Panc1 (cell line): ENCODE measurements around the gene ENTPD1. TPM values are rescaled to one million over a fixed set of nuclear protein-coding genes. Genes with fewer than 3 reads are reported as not detected.

Experiments
- ATAC-seq: fragments of 200-7000 bp; cut with Tn5 transposase; 2 replicates; pipeline ENCODE4 v1.9.1; 2020; ENCODE audit warnings: mild to moderate bottlenecking, moderate library complexity
- BruUV-seq: library from RNA; stranded (reverse); fragments of 400-500 nt; replicated peaks from 2 replicates; lab custom pipeline; 2021; lab: Mats Ljungman, UMichigan
- CTCF ChIA-PET: fragments of 300-600 bp; sonication (Branson Sonifier 250); formaldehyde crosslinking; loops from one replicate; lab custom pipeline; 2022; ENCODE audit warnings: antibody characterized with exemption; lab: Charles Lee
- POLR2A ChIA-PET: fragments of 300-600 bp; sonication (Branson Sonifier 250); formaldehyde crosslinking; loops from one replicate; lab custom pipeline; 2022; ENCODE audit warnings: antibody characterized with exemption; lab: Charles Lee
- DNase-seq: peaks from one replicate; pipeline ENCODE4 v3.0.0-alpha.2; 2010; ENCODE audit warnings: low read depth, low spot score
- H3K27ac ChIP-seq: 2 replicates; pipeline ENCODE4 v1.5.1; 2011; ENCODE audit warnings: mild to moderate bottlenecking, low read length, inconsistent platforms
- H3K27me3 ChIP-seq: fragments of 200-500 bp; sonication (Bioruptor generic); 2 replicates; pipeline ENCODE4 v1.6.0; 2014; ENCODE audit warnings: low read length, inconsistent platforms; ENCODE audit not compliant: control insufficient read depth, insufficient read depth
- H3K36me3 ChIP-seq: fragments of 200-500 bp; sonication (Bioruptor generic); 2 replicates; pipeline ENCODE4 v1.5.1; 2014; ENCODE audit warnings: inconsistent platforms, mild to moderate bottlenecking, low read length, moderate library complexity; ENCODE audit not compliant: control insufficient read depth, insufficient read depth
- H3K4me1 ChIP-seq: 2 replicates; pipeline ENCODE4 v1.5.1; 2011; ENCODE audit warnings: inconsistent platforms, mild to moderate bottlenecking, low read length, moderate library complexity; ENCODE audit not compliant: control insufficient read depth, insufficient read depth
- H3K4me3 ChIP-seq, 2 experiments: 2 replicates each; pipeline ENCODE4 v1.5.1; 2011 to 2012; ENCODE audit warnings: low read depth in 2 of 2, low read length in 2 of 2, mild to moderate bottlenecking in 2 of 2, inconsistent platforms in 1 of 2, moderate library complexity in 1 of 2
- H3K9me3 ChIP-seq: fragments of 200-500 bp; sonication (Bioruptor generic); 2 replicates; pipeline ENCODE4 v1.5.1; 2014; ENCODE audit warnings: low read depth, mild to moderate bottlenecking, inconsistent platforms, low read length, moderate library complexity; ENCODE audit not compliant: control insufficient read depth, insufficient read depth
- POLR2AphosphoS5 ChIP-seq: IDR thresholded peaks from 2 replicates; pipeline ENCODE4 v1.6.1; 2012; ENCODE audit warnings: mild to moderate bottlenecking, low read depth, low read length, moderate library complexity
- SIN3A ChIP-seq: IDR thresholded peaks from 2 replicates; pipeline ENCODE4 v1.6.1; 2012; ENCODE audit warnings: low read depth, mild to moderate bottlenecking, low read length, moderate library complexity, borderline replicate concordance; ENCODE audit not compliant: insufficient read depth
- TCF7L2 ChIP-seq: IDR thresholded peaks from 2 replicates; pipeline ENCODE4 v1.6.1; 2011; ENCODE audit warnings: mild to moderate bottlenecking, low read depth, low read length, inconsistent platforms
- in situ Hi-C: cut with HindIII; loops from 2 replicates; pipeline ENCODE4 v1.10.0; 2016; ENCODE audit warnings: low sequenced_read_pairs, low pct_unique_long_range_greater_than_20kb
- intact Hi-C: fragments of 100-400 bp; cut with micrococcal nuclease; formaldehyde crosslinking; loops from one replicate; pipeline ENCODE4 v1.10.0; 2022; ENCODE audit not compliant: unreplicated experiment
- total RNA-seq: library from RNA; stranded (reverse); gene quantifications from one replicate; pipeline ENCODE4 v1.2.1, GENCODE V29; 2021; ENCODE audit not compliant: unreplicated experiment
- TF ChIP-seq, protein P1 (sequence below): fragments of 450-650 bp; IDR thresholded peaks from 2 replicates; pipeline ENCODE4 v1.5.1; 2017; ENCODE audit warnings: mild to moderate bottlenecking
- TF ChIP-seq, protein P2 (sequence below), 2 experiments: IDR thresholded peaks; 2 replicates each; pipeline ENCODE4 v1.6.1; 2011 to 2012; ENCODE audit warnings: low read depth in 2 of 2, control low read depth in 1 of 2, low read length in 1 of 2, mild to moderate bottlenecking in 1 of 2, moderate library complexity in 1 of 2; ENCODE audit not compliant: insufficient read depth in 1 of 2

The ENTPD1 gene
- total RNA-seq, 1 experiment from 2014 or later: 0.31 TPM

DNA sequence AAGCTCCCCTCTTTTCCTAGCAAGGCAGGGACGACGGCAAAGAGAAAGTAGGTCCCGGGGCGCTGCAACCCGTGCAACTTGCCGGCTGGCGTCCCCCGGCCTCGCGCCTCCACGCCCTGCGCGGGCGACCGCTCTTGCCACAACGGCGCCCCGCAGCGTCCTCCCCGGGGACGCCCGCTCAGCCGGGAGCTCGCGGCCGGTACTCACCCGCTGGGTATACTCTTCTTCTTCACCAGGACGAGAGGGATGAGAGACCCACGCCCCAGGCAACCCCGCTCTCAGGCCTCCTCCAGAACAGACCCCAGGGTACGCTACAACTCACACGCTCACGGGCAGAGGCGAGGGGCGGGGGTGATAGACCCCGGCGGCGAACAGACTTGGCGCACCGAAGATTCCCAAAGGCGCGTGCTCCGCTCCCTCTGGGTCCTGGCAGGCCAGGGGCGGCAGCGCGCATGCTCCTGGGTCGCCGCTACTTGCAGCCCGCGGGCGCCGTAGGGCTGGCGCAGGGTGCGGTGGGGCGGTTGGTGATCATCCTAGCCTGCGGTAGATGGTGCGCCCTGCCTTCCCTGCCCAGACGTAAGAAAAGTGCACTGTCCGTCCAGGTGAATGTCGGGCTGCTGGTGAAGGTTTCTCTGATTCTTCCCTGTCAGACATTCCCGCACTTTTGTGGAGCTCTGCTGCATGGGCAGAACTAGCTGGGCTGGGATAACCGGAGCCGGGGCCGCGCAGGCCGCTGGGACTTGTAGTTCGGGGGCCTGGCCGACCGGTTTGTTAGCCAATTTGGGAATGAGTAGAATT lies 151.7 kb downstream of the ENTPD1 start, which contains the start of gene CC2D2B:
Gene CC2D2B (plus strand): TSS at position 520 of the 798 bp plus-strand sequence. CDS start 3,349 bp downstream, outside the sequence.
- peak; percentile 99 for ATAC-seq
- BruUV-seq: no TSS peak
- 0 out of 2 replicates have a peak, but pooled peaks cover 7% of the 10 kb centered on the region for H3K4me1 ChIP-seq
- DNase-seq: peak; percentile 67
- H3K36me3 ChIP-seq: peaks cover 9% of the 10 kb centered on the region
- H3K27me3 ChIP-seq: peaks cover 16% of the 10 kb centered on the region
- H3K9me3 ChIP-seq: no peaks in the 10 kb centered on the region
- in situ Hi-C loops: no loop called here
- ChIA-PET CTCF (interaction anchor here (1.0 to 1.5 kb wide), 2 partner anchors 109 to 214 kb away, joined by 3 to 6 read pairs; partner anchors contain the start of gene TCTN3), POLR2A (no interaction called here)
- TF ChIP-seq SIN3A (peak; percentile 54; the same call in 1 of the 2 replicates), POLR2AphosphoS5 (peak; percentile 82)
- TF ChIP-seq, protein P1, sequence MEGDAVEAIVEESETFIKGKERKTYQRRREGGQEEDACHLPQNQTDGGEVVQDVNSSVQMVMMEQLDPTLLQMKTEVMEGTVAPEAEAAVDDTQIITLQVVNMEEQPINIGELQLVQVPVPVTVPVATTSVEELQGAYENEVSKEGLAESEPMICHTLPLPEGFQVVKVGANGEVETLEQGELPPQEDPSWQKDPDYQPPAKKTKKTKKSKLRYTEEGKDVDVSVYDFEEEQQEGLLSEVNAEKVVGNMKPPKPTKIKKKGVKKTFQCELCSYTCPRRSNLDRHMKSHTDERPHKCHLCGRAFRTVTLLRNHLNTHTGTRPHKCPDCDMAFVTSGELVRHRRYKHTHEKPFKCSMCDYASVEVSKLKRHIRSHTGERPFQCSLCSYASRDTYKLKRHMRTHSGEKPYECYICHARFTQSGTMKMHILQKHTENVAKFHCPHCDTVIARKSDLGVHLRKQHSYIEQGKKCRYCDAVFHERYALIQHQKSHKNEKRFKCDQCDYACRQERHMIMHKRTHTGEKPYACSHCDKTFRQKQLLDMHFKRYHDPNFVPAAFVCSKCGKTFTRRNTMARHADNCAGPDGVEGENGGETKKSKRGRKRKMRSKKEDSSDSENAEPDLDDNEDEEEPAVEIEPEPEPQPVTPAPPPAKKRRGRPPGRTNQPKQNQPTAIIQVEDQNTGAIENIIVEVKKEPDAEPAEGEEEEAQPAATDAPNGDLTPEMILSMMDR: peak; percentile 58
- TF ChIP-seq, protein P2, sequence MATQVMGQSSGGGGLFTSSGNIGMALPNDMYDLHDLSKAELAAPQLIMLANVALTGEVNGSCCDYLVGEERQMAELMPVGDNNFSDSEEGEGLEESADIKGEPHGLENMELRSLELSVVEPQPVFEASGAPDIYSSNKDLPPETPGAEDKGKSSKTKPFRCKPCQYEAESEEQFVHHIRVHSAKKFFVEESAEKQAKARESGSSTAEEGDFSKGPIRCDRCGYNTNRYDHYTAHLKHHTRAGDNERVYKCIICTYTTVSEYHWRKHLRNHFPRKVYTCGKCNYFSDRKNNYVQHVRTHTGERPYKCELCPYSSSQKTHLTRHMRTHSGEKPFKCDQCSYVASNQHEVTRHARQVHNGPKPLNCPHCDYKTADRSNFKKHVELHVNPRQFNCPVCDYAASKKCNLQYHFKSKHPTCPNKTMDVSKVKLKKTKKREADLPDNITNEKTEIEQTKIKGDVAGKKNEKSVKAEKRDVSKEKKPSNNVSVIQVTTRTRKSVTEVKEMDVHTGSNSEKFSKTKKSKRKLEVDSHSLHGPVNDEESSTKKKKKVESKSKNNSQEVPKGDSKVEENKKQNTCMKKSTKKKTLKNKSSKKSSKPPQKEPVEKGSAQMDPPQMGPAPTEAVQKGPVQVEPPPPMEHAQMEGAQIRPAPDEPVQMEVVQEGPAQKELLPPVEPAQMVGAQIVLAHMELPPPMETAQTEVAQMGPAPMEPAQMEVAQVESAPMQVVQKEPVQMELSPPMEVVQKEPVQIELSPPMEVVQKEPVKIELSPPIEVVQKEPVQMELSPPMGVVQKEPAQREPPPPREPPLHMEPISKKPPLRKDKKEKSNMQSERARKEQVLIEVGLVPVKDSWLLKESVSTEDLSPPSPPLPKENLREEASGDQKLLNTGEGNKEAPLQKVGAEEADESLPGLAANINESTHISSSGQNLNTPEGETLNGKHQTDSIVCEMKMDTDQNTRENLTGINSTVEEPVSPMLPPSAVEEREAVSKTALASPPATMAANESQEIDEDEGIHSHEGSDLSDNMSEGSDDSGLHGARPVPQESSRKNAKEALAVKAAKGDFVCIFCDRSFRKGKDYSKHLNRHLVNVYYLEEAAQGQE (IDR thresholded peaks at IDR 0.05; ENCODE audit: insufficient read depth in 1 of 2, low read depth in 2 of 2, low read length in 1 of 2): no peak
- peak within 1 kb of the TSS; percentile 88 to 89 for H3K4me3 ChIP-seq
- intact Hi-C loops: no loop called here
- peak within 1 kb of the TSS; percentile 95 for H3K27ac ChIP-seq

DNA sequence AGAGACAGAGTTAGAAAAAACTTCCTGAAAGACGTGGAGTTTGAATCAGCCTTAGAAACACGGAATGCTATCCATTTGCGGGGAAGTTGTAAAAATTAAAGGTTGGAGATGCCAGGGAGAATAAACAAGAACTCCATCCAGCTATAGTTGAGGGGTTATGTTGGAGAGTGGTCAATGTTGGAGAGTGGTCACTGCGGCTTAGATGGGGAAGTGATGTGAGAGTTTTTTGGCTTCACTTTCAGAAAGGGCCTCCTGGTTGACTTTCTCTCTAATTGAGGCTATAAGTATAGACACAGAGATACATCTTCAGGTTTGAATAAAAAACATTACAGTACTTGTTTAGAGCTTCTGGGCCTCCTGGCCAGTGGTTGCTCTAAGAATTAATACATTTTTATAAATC lies 152.5 kb downstream of the ENTPD1 start:
- CTCF ChIA-PET: interaction anchor here (1.5 kb wide), 1 partner anchor 214 kb away, joined by 6 read pairs; the partner anchor contains the start of gene TCTN3
- no TSS peak for BruUV-seq
- H3K9me3 ChIP-seq: no peaks in the 10 kb centered on the region
- no peak for DNase-seq
- POLR2A ChIA-PET: no interaction called here
- H3K27me3 ChIP-seq: peaks cover 16% of the 10 kb centered on the region
- in situ Hi-C loops (no loop called here), intact Hi-C loops (no loop called here)
- no peak for TF ChIP-seq POLR2AphosphoS5
- TF ChIP-seq, protein P2 (IDR thresholded peaks at IDR 0.05; ENCODE audit: insufficient read depth in 1 of 2, low read depth in 2 of 2, low read length in 1 of 2): no peak
- TF ChIP-seq, protein P1: no peak
- TF ChIP-seq SIN3A: no peak
- no peak for TF ChIP-seq TCF7L2
- 0 out of 2 replicates have a peak, but pooled peaks cover 7% of the 10 kb centered on the region for H3K4me1 ChIP-seq
- ATAC-seq: no peak
- no peak overlapping the region; a peak in 1 of 4 replicates for H3K4me3 ChIP-seq
- peaks cover 2% of the 10 kb centered on the region; the same call in 1 of the 2 replicates for H3K36me3 ChIP-seq
- peak overlapping the region; percentile 95; the same call in 1 of the 2 replicates for H3K27ac ChIP-seq
